GM12801 (cell line): ENCODE data around the gene RNF224.

Source experiments
- CTCF ChIP-seq: IDR thresholded peaks from one replicate; pipeline ENCODE4 v1.5.1; 2011; ENCODE audit warnings: control low read depth; ENCODE audit not compliant: insufficient read length; ENCODE audit errors: extremely low read depth

RNF224 gene

GRCh38 chr9:137227054-137227852 lies at the start of gene RNF224:
RNF224 (plus strand) TSS chr9:137227502; CDS start chr9:137228336, 834 bp downstream.
- TF ChIP-seq CTCF = no peak

GRCh38 chr9:137178201-137178938 lies 48.9 kb upstream of the RNF224 start:
- no peak for TF ChIP-seq CTCF

- TF ChIP-seq CTCF = no peak
These were observed 48.2 kb upstream of the RNF224 start for GRCh38 chr9:137178939-137179630.

- TF ChIP-seq CTCF = no peak
These were observed 47.5 kb upstream of the RNF224 start for GRCh38 chr9:137179761-137180160.

- no peak for TF ChIP-seq CTCF
These were observed 46.8 kb upstream of the RNF224 start for GRCh38 chr9:137180491-137180890.

GRCh38 chr9:137181680-137182079 lies 45.6 kb upstream of the RNF224 start:
- no peak for TF ChIP-seq CTCF

DNA sequence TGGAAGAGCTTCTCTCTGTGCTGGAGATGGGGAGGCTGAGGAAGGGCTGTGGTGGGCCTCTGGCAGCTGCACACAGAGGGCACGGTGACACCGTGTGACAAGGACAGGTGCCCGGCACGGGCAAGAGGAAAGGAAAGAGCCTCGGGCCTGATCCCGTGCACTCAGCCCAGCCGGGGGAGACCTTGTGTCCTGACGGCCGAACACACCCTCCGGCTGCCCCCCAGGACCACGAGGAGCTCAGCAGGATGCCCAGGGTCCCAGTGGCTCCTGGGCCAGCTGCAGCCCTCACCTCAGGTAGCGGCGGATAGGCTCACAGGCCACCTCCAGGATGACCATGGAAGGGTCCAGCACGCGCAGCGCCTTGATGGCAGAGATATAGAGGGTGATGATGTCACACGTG lies 44.5 kb upstream of the RNF224 start:
- TF ChIP-seq CTCF = no peak
